ENCODE results near the gene TERC.
A peak's percentile ranks its signal among the peaks of the same experiment; 100 is the strongest.

Gene TERC

GRCh38 chr3:169787120-169787519 is 22.3 kb upstream of the TERC start:
- in situ Hi-C loops (cut with MboI; ENCODE audit: low pct_unique_long_range_greater_than_20kb, low sequenced_read_pairs, unreplicated experiment): no loop called here
- TF ChIP-seq CTCF (IDR thresholded peaks at IDR 0.05; ENCODE audit: extremely low read depth, insufficient read depth, missing control alignments): no peak
- DNase-seq (ENCODE audit: low spot score): no peak

DNA sequence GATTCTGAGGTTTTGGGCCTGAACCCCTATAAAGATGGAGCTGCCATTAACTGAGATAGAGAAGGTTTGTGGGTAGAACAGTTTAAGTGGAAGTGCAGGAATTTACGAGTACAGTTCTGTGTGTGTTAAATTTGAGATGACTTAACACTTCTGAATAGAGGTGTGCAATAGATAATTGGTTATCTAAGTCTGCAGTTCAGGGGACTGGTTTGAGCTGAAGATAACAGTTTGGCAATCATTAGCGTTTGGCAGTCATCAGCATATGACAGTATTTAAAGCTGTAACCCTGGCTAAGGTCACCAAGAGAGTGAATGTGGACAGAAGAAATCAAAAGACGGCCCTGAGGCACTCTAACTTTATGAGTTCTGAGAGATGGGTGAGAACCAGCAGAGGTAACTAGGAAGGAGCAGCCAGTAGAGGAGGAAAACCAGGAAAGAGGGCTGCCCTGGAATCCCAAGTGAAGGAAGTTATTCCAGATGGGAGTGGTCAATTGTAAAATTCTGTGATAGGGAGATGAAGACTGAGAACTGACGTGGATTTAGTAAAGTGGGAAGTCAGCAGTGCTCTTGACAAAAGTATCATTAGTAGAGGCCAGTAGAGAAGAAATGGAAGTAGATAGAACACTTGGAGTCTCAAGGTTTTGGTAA is 16.5 kb upstream of the TERC start:
- in situ Hi-C loops (cut with MboI; ENCODE audit: low pct_unique_long_range_greater_than_20kb, low sequenced_read_pairs, unreplicated experiment): no loop called here
- DNase-seq (ENCODE audit: low spot score): no peak
- TF ChIP-seq CTCF (IDR thresholded peaks at IDR 0.05; ENCODE audit: extremely low read depth, insufficient read depth, missing control alignments): no peak

DNA sequence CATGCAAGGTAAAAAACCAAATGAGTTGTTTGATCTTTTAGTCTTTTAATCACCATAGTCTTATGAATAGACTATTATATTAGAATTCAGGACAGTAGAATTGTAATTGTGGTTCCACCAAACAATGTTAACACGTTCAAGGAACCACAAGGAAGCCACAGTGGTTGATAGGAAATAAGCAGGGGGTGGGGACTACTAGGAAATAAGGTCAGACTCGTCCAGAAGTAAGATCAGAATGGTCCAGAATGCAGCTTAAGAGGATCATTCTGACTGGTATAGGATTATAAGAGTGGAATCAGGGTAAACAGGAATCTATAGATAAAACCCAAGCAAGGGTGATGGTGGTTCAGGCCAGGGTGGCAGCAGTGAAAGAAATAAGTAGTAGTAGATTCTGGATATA is 15.9 kb upstream of the TERC start:
- in situ Hi-C loops (cut with MboI; ENCODE audit: low pct_unique_long_range_greater_than_20kb, low sequenced_read_pairs, unreplicated experiment): no loop called here
- no peak for DNase-seq (ENCODE audit: low spot score)

DNA sequence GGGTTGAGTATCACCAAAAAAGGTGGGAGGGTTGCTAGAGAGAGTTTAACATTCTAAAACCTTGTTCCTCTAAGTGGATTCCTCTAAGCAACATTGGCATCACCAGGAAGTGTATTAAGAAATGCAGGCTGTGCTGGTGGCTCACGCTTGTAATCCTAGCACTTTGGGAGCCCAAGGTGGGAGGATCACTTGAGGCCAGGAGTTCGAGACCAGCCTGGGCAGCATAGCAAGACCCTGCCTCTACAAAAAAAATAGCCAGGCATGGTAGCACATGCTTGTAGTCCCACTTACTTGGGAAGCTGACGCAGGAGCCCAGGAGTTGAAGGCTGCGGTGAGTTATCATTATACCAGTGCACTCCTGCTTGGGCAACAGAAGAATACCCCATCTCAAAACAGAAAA is 13.0 kb upstream of the TERC start:
- in situ Hi-C loops (cut with MboI; ENCODE audit: low pct_unique_long_range_greater_than_20kb, low sequenced_read_pairs, unreplicated experiment): no loop called here
- no peak for TF ChIP-seq CTCF (IDR thresholded peaks at IDR 0.05; ENCODE audit: extremely low read depth, insufficient read depth, missing control alignments)

More for the DNA sequence above, 15.9 kb upstream of the TERC start:
- TF ChIP-seq CTCF (IDR thresholded peaks at IDR 0.05; ENCODE audit: extremely low read depth, insufficient read depth, missing control alignments): no peak

DNA sequence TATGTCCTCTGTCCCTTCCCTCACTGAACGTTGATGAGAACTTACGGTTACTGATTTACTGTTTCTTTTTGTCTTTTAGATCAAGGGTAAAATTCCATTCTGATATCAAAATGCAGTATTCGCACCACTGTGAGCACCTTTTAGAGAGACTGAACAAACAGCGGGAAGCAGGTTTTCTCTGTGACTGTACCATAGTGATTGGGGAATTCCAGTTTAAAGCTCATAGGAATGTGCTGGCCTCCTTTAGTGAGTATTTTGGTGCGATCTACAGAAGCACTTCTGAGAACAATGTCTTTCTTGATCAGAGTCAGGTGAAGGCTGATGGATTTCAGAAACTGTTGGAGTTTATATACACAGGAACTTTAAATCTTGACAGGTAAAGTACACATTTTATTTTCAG is 9.3 kb upstream of the TERC start:
- TF ChIP-seq CTCF (IDR thresholded peaks at IDR 0.05; ENCODE audit: extremely low read depth, insufficient read depth, missing control alignments): no peak
- in situ Hi-C loops (cut with MboI; ENCODE audit: low pct_unique_long_range_greater_than_20kb, low sequenced_read_pairs, unreplicated experiment): no loop called here
- no peak for DNase-seq (ENCODE audit: low spot score)

More for the DNA sequence above, 13.0 kb upstream of the TERC start:
- DNase-seq (ENCODE audit: low spot score): no peak

- TF ChIP-seq CTCF (IDR thresholded peaks at IDR 0.05; ENCODE audit: extremely low read depth, insufficient read depth, missing control alignments): peak; percentile 24
- in situ Hi-C loops (cut with MboI; ENCODE audit: low pct_unique_long_range_greater_than_20kb, low sequenced_read_pairs, unreplicated experiment): no loop called here
- DNase-seq (ENCODE audit: low spot score): peak; percentile 82
Observed at GRCh38 chr3:169772897-169773816, 8.3 kb upstream of the TERC start, which contains the start of gene MYNN. Gene MYNN (plus strand): TSS chr3:169773396. CDS start chr3:169774296, 900 bp downstream.

Measured in GM13977 (cell line).